ENCODE data around the gene LTBR. TPM values are rescaled to one million over a fixed set of nuclear protein-coding genes. Genes with fewer than 3 reads are reported as not detected.
A peak's percentile ranks its signal among the peaks of the same experiment; 100 is the strongest.

LTBR gene
- total RNA-seq, 1 experiment from 2014 or later, result 194 TPM

GRCh38 chr12:6384499-6385436 lies 806 bp downstream of the LTBR start:
- ChIA-PET POLR2A (interaction anchor here (0.6 to 2.6 kb wide), 13 partner anchors 8 to 149 kb away, joined by 3 to 38 read pairs (median 8); partner anchors contain the start of genes GAPDH, MRPL51, PLEKHG6 and SCNN1A), CTCF (interaction anchor here (0.9 to 2.3 kb wide), 8 partner anchors 8 to 81 kb away, joined by 3 to 17 read pairs (median 8); no protein-coding TSS in a partner anchor)
- Mint-ChIP-seq H3K4me1 (ENCODE audit: low read depth, unreplicated experiment) (peaks cover 19% of the 10 kb centered on the region), H3K27me3 (ENCODE audit: insufficient read depth, unreplicated experiment) (no peaks in the 10 kb centered on the region), H3K36me3 (ENCODE audit: insufficient read depth, unreplicated experiment) (peaks cover 62% of the 10 kb centered on the region), H3K4me3 (ENCODE audit: unreplicated experiment) (peak overlapping the region; percentile 96), H3K27ac (ENCODE audit: unreplicated experiment) (peak overlapping the region; percentile 92), H3K9me3 (ENCODE audit: unreplicated experiment) (no peaks in the 10 kb centered on the region)
- intact Hi-C loops (cut with micrococcal nuclease; ENCODE audit: unreplicated experiment), result loop anchor here (1.0 to 2.0 kb wide), 3 partner anchors 8 to 48 kb away; no protein-coding TSS in a partner anchor
- H3K36me3 ChIP-seq (ENCODE audit: control insufficient read depth, insufficient read depth, low read length), result peaks cover 11% of the 10 kb centered on the region
- no peaks in the 10 kb centered on the region for H3K27me3 ChIP-seq (replicated peaks; ENCODE audit: control insufficient read depth, insufficient read depth, low read length)
- BruUV-seq (replicated peaks), result no TSS peak
- TF ChIP-seq CTCF (IDR thresholded peaks at IDR 0.05; ENCODE audit: insufficient read depth in 1 of 2, low read depth in 1 of 2, low read length in 1 of 2, severe bottlenecking in 1 of 2, unreplicated experiment in 1 of 2), result peak in 1 of 2 experiments; percentile 39
- no peaks in the 10 kb centered on the region for H3K9me3 ChIP-seq
- H3K4me3 ChIP-seq (ENCODE audit: low read depth, low read length), result peak overlapping the region; percentile 92
- DNase-seq, result peak in 1 of 2 experiments; percentile 47
- H3K4me1 ChIP-seq, result peaks cover 25% of the 10 kb centered on the region

- H3K4me3 Mint-ChIP-seq (ENCODE audit: unreplicated experiment), result peak overlapping the region; percentile 48
- Histone ChIP-seq H3K9me3 (no peaks in the 10 kb centered on the region), H3K27me3 (replicated peaks; ENCODE audit: control insufficient read depth, insufficient read depth, low read length) (no peaks in the 10 kb centered on the region), H3K4me3 (ENCODE audit: low read depth, low read length) (no peak overlapping the region), H3K36me3 (ENCODE audit: control insufficient read depth, insufficient read depth, low read length) (peaks cover 11% of the 10 kb centered on the region), H3K4me1 (peaks cover 25% of the 10 kb centered on the region)
- ChIA-PET CTCF (no interaction called here), POLR2A (no interaction called here)
- H3K27ac Mint-ChIP-seq (ENCODE audit: unreplicated experiment), result peak overlapping the region; percentile 50
- H3K4me1 Mint-ChIP-seq (ENCODE audit: low read depth, unreplicated experiment), result peaks cover 22% of the 10 kb centered on the region
- H3K27me3 Mint-ChIP-seq (ENCODE audit: insufficient read depth, unreplicated experiment), result no peaks in the 10 kb centered on the region
- intact Hi-C loops (cut with micrococcal nuclease; ENCODE audit: unreplicated experiment), result no loop called here
- DNase-seq, result no peak
- no TSS peak for BruUV-seq (replicated peaks)
- H3K9me3 Mint-ChIP-seq (ENCODE audit: unreplicated experiment), result no peaks in the 10 kb centered on the region
- peaks cover 72% of the 10 kb centered on the region for H3K36me3 Mint-ChIP-seq (ENCODE audit: insufficient read depth, unreplicated experiment)
- no peak for TF ChIP-seq CTCF (IDR thresholded peaks at IDR 0.05; ENCODE audit: insufficient read depth in 1 of 2, low read depth in 1 of 2, low read length in 1 of 2, severe bottlenecking in 1 of 2, unreplicated experiment in 1 of 2)
Measured at GRCh38 chr12:6386038-6386437, 2.1 kb downstream of the LTBR start.

- BruUV-seq (replicated peaks), result TSS peak; percentile 26
- Mint-ChIP-seq H3K4me1 (ENCODE audit: low read depth, unreplicated experiment) (peaks cover 22% of the 10 kb centered on the region), H3K36me3 (ENCODE audit: insufficient read depth, unreplicated experiment) (peaks cover 76% of the 10 kb centered on the region), H3K9me3 (ENCODE audit: unreplicated experiment) (no peaks in the 10 kb centered on the region), H3K4me3 (ENCODE audit: unreplicated experiment) (peak overlapping the region; percentile 48), H3K27ac (ENCODE audit: unreplicated experiment) (peak overlapping the region; percentile 50), H3K27me3 (ENCODE audit: insufficient read depth, unreplicated experiment) (no peaks in the 10 kb centered on the region)
- Histone ChIP-seq H3K4me3 (ENCODE audit: low read depth, low read length) (no peak overlapping the region), H3K27me3 (replicated peaks; ENCODE audit: control insufficient read depth, insufficient read depth, low read length) (no peaks in the 10 kb centered on the region), H3K9me3 (no peaks in the 10 kb centered on the region), H3K4me1 (peaks cover 25% of the 10 kb centered on the region), H3K36me3 (ENCODE audit: control insufficient read depth, insufficient read depth, low read length) (peaks cover 11% of the 10 kb centered on the region)
- ChIA-PET CTCF (no interaction called here), POLR2A (no interaction called here)
- intact Hi-C loops (cut with micrococcal nuclease; ENCODE audit: unreplicated experiment), result no loop called here
- no peak for TF ChIP-seq CTCF (IDR thresholded peaks at IDR 0.05; ENCODE audit: insufficient read depth in 1 of 2, low read depth in 1 of 2, low read length in 1 of 2, severe bottlenecking in 1 of 2, unreplicated experiment in 1 of 2)
- no peak for DNase-seq
Measured at GRCh38 chr12:6386491-6386890, 2.5 kb downstream of the LTBR start.

Data from Caco-2 (cell line).